Mammary epithelial cell (primary cell): ENCODE results near the gene LEMD1.

Source experiments
- EZH2 ChIP-seq: IDR thresholded peaks from 2 replicates; pipeline ENCODE4 v1.6.1; 2012; ENCODE audit warnings: low read length, inconsistent platforms, borderline replicate concordance
- TF ChIP-seq, protein P1 (sequence below), 2 donors: IDR thresholded peaks in 1 of 2; conservative IDR thresholded peaks in 1 of 2; 2 replicates each; pipeline ENCODE4 v1.5.1; 2011 to 2012; ENCODE audit warnings: inconsistent platforms in 2 of 2, low read length in 2 of 2, mild to moderate bottlenecking in 2 of 2, control low read depth in 1 of 2, low read depth in 1 of 2; ENCODE audit not compliant: insufficient read depth in 1 of 2; ENCODE audit errors: extremely low read depth in 1 of 2

DNA sequence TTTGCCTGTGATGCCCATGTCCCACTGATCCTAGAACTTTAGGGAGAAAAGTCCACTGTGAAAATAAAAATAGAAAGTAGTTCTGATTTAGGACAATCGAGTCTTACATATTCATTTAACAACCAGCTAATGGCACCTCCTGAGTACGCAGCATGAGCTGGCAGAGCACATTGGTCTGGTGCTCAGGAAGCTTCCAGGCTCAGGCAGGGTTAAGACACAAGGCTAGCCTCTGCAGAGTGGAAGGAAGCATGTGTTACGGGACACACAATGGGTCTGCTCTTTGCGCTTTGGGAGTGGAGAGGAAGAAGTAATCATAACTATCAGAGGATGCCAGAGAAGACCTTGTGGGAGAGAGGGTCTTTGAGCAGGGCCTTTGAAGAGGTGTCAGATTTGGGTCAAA, 61.0 kb downstream of the LEMD1 start:
- TF ChIP-seq, protein P1, sequence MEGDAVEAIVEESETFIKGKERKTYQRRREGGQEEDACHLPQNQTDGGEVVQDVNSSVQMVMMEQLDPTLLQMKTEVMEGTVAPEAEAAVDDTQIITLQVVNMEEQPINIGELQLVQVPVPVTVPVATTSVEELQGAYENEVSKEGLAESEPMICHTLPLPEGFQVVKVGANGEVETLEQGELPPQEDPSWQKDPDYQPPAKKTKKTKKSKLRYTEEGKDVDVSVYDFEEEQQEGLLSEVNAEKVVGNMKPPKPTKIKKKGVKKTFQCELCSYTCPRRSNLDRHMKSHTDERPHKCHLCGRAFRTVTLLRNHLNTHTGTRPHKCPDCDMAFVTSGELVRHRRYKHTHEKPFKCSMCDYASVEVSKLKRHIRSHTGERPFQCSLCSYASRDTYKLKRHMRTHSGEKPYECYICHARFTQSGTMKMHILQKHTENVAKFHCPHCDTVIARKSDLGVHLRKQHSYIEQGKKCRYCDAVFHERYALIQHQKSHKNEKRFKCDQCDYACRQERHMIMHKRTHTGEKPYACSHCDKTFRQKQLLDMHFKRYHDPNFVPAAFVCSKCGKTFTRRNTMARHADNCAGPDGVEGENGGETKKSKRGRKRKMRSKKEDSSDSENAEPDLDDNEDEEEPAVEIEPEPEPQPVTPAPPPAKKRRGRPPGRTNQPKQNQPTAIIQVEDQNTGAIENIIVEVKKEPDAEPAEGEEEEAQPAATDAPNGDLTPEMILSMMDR (conservative IDR thresholded peaks at IDR 0.05 in 1 of 2, IDR thresholded peaks at IDR 0.05 in 1 of 2; ENCODE audit: extremely low read depth in 1 of 2, insufficient read depth in 1 of 2, low read depth in 1 of 2, low read length in 2 of 2): no peak
- TF ChIP-seq EZH2: no peak
